Lower leg skin (tissue), 4 donors: ENCODE results near the gene ATP8A2. TPM values are rescaled to one million over a fixed set of nuclear protein-coding genes. Genes with fewer than 3 reads are reported as not detected.

ENCODE experiments used
- DNase-seq, 2 donors: peaks; one replicate each; pipeline ENCODE4 v3.0.0-alpha.2; 2019; ENCODE audit warnings: low spot score in 2 of 2
- H3K4me3 ChIP-seq: fragments of 200-600 bp; sonication (generic); 2 replicates; pipeline ENCODE4 v1.5.1; 2017; ENCODE audit warnings: mild to moderate bottlenecking, low read depth; ENCODE audit not compliant: poor library complexity, severe bottlenecking
- CTCF ChIP-seq, 3 donors: fragments of 450-650 bp; IDR thresholded peaks; one replicate each; pipeline ENCODE4 v1.5.1; 2016; ENCODE audit warnings: antibody characterized with exemption in 3 of 3, mild to moderate bottlenecking in 3 of 3, moderate library complexity in 2 of 3
- POLR2A ChIP-seq, 2 donors: fragments of 450-650 bp; IDR thresholded peaks; one replicate each; pipeline ENCODE4 v1.6.1; 2016 to 2017; ENCODE audit warnings: antibody characterized with exemption in 2 of 2, mild to moderate bottlenecking in 1 of 2, moderate library complexity in 1 of 2
- WGBS, 2 donors: methylation state at CpG; one replicate each; pipeline ENCODE4 v1.1.5; 2018; 5-methylcytosine and 5-hydroxymethylcytosine counted together
- intact Hi-C: fragments of 100-400 bp; cut with DNase I; formaldehyde crosslinking; loops from one replicate; pipeline ENCODE4 v1.15.0; 2023; ENCODE audit warnings: low total_unique reads
- total RNA-seq, 4 donors: library from RNA; depleted of rRNA; stranded (reverse); fragments of >200 nt; gene quantifications; one replicate each; pipeline ENCODE4 v1.1.0, GENCODE V29; 2016

ATP8A2 gene
- total RNA-seq, 4 donors from 2014 or later = 0.05 to 0.23 TPM; not detected in 2

DNA sequence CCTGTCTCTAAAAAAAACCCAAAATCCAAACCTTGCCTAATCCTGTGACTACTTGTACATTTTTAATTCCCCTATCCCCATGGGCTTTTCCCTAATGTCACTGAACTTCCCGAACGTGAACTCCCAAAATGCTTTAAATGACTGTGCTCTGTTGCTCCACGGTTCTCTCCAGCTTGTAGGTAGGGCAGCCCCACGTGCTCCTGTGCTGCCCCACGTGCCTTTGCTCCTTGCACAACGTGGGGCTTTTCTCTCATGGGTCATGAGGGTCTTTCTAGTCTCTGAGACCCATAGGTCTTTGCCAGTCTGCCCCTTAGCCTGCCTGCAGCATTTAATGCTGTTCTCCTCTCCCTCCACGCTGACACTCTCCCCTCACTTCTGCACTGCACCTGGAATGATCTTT, 558.0 kb downstream of the ATP8A2 start:
- 73 to 81% methylated on average over 7 of the region's 7 CpGs for WGBS, 2 donors
- DNase-seq = no peak
- no peak overlapping the region for H3K4me3 ChIP-seq
- TF ChIP-seq CTCF (IDR thresholded peaks at IDR 0.05) (no peak), POLR2A (IDR thresholded peaks at IDR 0.05) (no peak)
- intact Hi-C loops = no loop called here

DNA sequence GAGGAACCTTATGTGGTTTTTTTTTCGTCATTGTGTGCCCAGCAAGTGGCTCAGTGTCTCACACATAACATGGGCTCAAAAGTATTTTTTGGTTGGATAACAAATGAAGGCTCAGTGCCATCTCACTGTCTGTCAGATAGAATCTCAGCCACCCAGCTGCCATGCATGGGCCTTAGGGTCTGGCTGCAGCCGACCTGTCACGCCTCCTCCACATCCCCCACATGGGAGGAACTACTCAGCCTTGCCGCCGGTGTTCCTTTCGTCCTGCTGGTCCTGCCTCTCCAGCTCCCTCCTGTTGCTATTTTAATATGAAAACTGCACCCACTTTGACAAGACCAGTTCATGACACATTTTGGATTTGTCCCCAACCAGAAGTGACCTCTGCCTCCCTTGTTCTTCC, 558.9 kb downstream of the ATP8A2 start:
- DNase-seq = no peak
- no peak for TF ChIP-seq CTCF (IDR thresholded peaks at IDR 0.05)
- TF ChIP-seq POLR2A (IDR thresholded peaks at IDR 0.05) = no peak
- no peak overlapping the region for H3K4me3 ChIP-seq
- intact Hi-C loops = no loop called here
- 71 to 85% methylated on average over 6 of the region's 6 CpGs for WGBS, 2 donors

GRCh38 chr13:25932365-25932764, 560.6 kb downstream of the ATP8A2 start:
- H3K4me3 ChIP-seq = no peak overlapping the region
- 50 to 79% methylated on average over 1 of the region's 1 CpG for WGBS, 2 donors
- no peak for DNase-seq
- intact Hi-C loops = no loop called here
- TF ChIP-seq CTCF (IDR thresholded peaks at IDR 0.05) (no peak), POLR2A (IDR thresholded peaks at IDR 0.05) (no peak)

DNA sequence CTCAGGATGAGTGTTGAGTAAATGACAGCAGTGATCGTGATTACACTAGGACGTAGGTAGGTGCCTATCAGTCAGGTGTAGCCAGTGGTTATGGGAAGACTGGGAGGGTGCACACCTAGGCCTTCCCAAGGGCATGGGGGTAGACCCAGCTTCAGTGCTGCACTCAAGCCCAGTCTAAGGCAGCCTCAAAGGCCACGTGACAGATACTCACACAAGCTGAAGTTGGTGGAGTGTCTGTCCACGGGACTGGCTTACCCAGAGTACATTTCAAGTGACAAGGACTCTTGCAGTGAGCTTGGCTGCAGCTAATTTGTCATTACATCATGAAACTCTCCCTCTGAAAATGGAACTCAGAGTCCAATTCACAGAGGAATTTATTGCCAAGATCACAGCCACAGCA, 561.7 kb downstream of the ATP8A2 start:
- TF ChIP-seq POLR2A (IDR thresholded peaks at IDR 0.05) = no peak
- TF ChIP-seq CTCF (IDR thresholded peaks at IDR 0.05) = no peak
- intact Hi-C loops = no loop called here

DNA sequence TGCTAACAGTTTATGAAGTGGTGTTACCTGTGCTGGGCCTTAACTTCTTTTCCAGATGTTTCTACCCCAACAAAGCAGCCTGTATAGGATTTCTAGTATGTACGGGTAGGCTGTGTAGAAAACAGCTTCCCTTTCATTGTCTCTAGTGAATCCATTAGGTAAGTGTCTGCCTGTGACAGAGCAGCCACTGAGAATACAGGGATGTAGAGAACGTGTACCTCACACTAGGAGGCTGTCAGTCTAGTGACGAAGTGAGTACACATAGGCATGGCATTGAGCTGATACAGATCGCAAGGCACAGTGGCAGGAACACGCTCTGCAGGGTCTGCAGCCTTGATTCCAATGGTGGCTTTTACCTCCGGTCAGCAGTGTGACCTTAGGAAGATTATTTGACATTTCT, 562.4 kb downstream of the ATP8A2 start:
- no peak for DNase-seq

More for the DNA sequence above, 561.7 kb downstream of the ATP8A2 start:
- DNase-seq = no peak
- no peak overlapping the region for H3K4me3 ChIP-seq
- whole genome bisulfite sequencing, 2 donors = 88 to 90% methylated on average over 4 of the region's 4 CpGs

More for the DNA sequence above, 562.4 kb downstream of the ATP8A2 start:
- intact Hi-C loops = no loop called here
- H3K4me3 ChIP-seq = no peak overlapping the region
- TF ChIP-seq POLR2A (IDR thresholded peaks at IDR 0.05) (no peak), CTCF (IDR thresholded peaks at IDR 0.05) (no peak)
- 85 to 92% methylated on average over 6 of the region's 6 CpGs for WGBS, 2 donors
